IPS-18a (cell line): ENCODE data around the gene RALGPS2.

ENCODE experiments used
- H3K27ac ChIP-seq: one replicate; pipeline ENCODE4 v1.5.1; 2013; ENCODE audit warnings: low read length
- H3K27me3 ChIP-seq: one replicate; pipeline ENCODE4 v1.6.1; 2013; ENCODE audit warnings: mild to moderate bottlenecking, low read length; ENCODE audit not compliant: control insufficient read depth, insufficient read depth
- H3K36me3 ChIP-seq: one replicate; pipeline ENCODE4 v1.6.1; 2013; ENCODE audit warnings: low read depth, low read length; ENCODE audit not compliant: control insufficient read depth
- H3K4me1 ChIP-seq: one replicate; pipeline ENCODE4 v1.6.1; 2013; ENCODE audit warnings: low read depth, low read length; ENCODE audit not compliant: control insufficient read depth
- H3K4me3 ChIP-seq: one replicate; pipeline ENCODE4 v1.5.1; 2013; ENCODE audit warnings: low read length
- H3K9ac ChIP-seq: one replicate; pipeline ENCODE4 v1.6.1; 2013; ENCODE audit warnings: mild to moderate bottlenecking, low read length, moderate library complexity
- H3K9me3 ChIP-seq: one replicate; pipeline ENCODE4 v1.6.1; 2013; ENCODE audit warnings: low read depth, low read length; ENCODE audit not compliant: control insufficient read depth

Gene RALGPS2

GRCh38 chr1:178961868-178962267, 236.8 kb downstream of the RALGPS2 start:
- Histone ChIP-seq H3K9me3 (peaks cover 4% of the 10 kb centered on the region), H3K9ac (no peak overlapping the region), H3K36me3 (no peaks in the 10 kb centered on the region), H3K27ac (no peak overlapping the region), H3K4me3 (no peak overlapping the region), H3K27me3 (no peaks in the 10 kb centered on the region), H3K4me1 (no peaks in the 10 kb centered on the region)

DNA sequence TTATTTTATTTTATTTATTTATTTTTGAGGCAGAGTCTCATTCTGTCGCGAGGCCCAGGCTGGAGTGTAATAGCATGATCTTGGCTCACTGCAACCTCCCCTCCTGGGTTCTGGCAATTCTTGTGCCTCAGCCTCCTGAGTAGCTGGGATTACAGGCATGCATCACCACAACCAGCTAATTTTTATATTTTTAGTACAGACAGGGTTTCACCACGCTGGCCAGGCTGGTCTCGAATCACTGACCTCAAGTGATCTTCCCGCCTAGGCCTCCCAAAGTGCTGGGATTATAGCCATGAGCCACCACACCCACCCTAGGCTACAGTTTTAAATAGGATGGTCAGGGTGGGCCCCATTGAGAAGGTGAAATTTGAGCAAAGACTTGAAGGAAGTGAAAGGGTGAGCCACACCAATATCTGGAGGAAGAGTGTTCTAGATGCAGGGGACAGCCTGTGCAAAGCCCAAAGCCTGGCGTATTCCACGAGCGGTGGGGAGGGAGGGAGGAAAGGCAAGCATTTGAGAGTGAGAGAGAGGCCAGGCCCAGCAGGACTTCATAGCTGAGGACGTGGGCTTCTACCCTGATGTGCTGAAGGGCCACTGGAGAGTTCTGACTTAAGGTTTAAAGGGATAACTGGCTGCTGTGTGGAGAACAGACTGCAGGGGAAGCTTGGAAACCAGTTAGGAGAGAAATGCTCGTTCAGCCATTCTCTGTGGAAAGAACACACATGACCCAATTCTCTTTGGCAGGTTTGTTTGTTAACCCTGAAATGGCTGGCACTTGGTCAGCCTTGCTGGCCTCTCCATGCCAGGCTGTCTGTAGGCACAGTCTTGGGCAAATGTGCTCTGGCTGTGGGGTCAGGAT, 238.0 kb downstream of the RALGPS2 start:
- Histone ChIP-seq H3K27ac (no peak overlapping the region), H3K4me1 (no peaks in the 10 kb centered on the region), H3K27me3 (no peaks in the 10 kb centered on the region), H3K4me3 (no peak overlapping the region), H3K9ac (no peak overlapping the region), H3K9me3 (peaks cover 4% of the 10 kb centered on the region), H3K36me3 (no peaks in the 10 kb centered on the region)

DNA sequence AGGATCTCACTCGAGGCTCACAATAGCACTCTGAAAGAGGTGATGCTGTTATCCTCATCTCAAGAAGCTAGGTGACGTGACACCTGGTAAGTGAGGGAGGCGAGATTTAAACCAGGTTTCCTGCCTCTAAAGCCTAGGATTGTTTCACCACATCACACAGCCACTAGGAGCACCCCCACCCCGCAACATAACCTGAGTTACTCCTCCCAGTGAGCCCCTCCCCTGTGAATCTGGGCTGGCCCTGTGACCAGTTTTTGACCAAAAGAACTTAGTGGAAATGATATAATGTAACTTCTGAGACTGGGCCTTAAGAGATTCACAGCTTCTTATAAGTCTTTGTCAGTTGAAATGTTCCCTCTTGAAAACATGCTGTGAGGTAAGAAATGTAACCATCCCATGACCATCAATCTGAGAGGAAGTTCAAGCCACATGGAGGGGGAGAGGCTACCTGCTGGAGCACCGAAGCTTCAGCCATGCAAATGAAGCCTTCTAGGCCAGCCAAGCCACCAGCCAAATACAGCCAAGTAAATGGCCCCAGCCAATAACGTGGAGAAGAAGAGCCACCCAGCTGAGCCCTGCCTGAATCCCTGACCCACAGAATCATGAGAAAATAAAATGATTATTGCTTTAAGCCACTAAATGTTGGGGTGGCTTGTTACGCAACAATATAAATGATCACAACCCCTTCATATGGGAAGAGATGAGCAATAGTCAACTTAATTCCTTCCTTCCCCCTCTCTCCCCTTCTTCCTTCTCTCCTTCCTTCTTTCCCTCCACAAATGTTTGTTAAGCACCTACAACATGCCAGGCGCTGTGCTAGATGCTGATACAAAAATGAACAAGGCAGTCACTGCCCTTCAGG, 239.7 kb downstream of the RALGPS2 start:
- Histone ChIP-seq H3K27ac (no peak overlapping the region), H3K27me3 (no peaks in the 10 kb centered on the region), H3K36me3 (no peaks in the 10 kb centered on the region), H3K9me3 (peaks cover 4% of the 10 kb centered on the region), H3K4me1 (no peaks in the 10 kb centered on the region), H3K4me3 (no peak overlapping the region), H3K9ac (no peak overlapping the region)

GRCh38 chr1:178966312-178966711, 241.3 kb downstream of the RALGPS2 start:
- H3K36me3 ChIP-seq, result no peaks in the 10 kb centered on the region
- H3K4me1 ChIP-seq, result no peaks in the 10 kb centered on the region
- H3K27ac ChIP-seq, result no peak overlapping the region
- no peak overlapping the region for H3K9ac ChIP-seq
- peaks cover 4% of the 10 kb centered on the region for H3K9me3 ChIP-seq
- H3K4me3 ChIP-seq, result no peak overlapping the region
- no peaks in the 10 kb centered on the region for H3K27me3 ChIP-seq

DNA sequence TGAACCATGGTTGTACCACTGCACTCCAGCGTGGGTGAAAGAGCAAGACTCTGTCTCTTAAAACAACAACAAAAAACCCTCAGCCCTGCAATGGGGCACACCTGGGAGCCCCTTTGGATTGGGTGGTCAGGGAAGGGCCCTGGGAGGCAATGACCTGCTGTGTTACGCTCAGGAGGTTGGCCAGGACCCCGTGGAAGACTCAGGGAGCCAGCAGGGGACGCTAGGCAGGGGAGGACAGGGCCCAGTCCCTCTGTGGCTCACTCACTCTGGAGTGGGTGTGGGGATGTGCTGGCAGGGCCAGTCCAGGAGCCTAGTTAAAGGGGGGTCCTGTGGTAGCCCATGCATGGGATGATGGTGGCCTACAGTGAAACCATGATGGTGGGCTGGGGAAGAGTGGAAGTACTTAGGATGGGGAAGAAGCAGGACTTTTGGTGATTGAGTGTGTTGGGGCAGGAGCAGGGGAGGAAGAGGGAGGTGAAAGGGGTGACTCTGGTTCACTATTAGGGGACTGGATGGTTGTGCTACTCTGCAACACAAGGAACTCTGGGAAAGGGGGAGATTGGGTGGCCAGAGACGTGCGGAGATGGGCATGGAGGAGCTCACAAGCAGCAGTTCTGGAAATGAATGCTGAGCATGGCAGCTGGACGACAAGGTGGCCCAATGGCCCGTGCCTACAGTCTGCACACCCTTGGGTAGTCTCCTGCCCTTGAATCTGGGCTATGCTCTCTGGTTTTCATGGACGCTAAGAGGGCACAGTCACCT, 244.4 kb downstream of the RALGPS2 start:
- no peak overlapping the region for H3K27ac ChIP-seq
- peaks cover 4% of the 10 kb centered on the region for H3K9me3 ChIP-seq
- no peaks in the 10 kb centered on the region for H3K27me3 ChIP-seq
- no peak overlapping the region for H3K4me3 ChIP-seq
- peaks cover 4% of the 10 kb centered on the region for H3K4me1 ChIP-seq
- no peak overlapping the region for H3K9ac ChIP-seq
- no peaks in the 10 kb centered on the region for H3K36me3 ChIP-seq

GRCh38 chr1:178970184-178970583, 245.1 kb downstream of the RALGPS2 start:
- Histone ChIP-seq H3K27ac (no peak overlapping the region), H3K4me3 (no peak overlapping the region), H3K27me3 (no peaks in the 10 kb centered on the region), H3K4me1 (peaks cover 4% of the 10 kb centered on the region), H3K9ac (no peak overlapping the region), H3K9me3 (no peaks in the 10 kb centered on the region), H3K36me3 (no peaks in the 10 kb centered on the region)
